Astrocyte (in vitro differentiated cells and primary cell): ENCODE results near the gene FGF9.

Experiments used
- EZH2 ChIP-seq: IDR thresholded peaks from 2 replicates; pipeline ENCODE4 v1.6.1; 2012; ENCODE audit warnings: mild to moderate bottlenecking, low read length, inconsistent platforms; ENCODE audit not compliant: insufficient read depth
- TF ChIP-seq, protein P1 (sequence below): IDR thresholded peaks from 2 replicates; pipeline ENCODE4 v1.5.1; 2011; ENCODE audit warnings: low read depth, mild to moderate bottlenecking, inconsistent platforms, low read length, moderate library complexity; ENCODE audit not compliant: insufficient read depth

DNA sequence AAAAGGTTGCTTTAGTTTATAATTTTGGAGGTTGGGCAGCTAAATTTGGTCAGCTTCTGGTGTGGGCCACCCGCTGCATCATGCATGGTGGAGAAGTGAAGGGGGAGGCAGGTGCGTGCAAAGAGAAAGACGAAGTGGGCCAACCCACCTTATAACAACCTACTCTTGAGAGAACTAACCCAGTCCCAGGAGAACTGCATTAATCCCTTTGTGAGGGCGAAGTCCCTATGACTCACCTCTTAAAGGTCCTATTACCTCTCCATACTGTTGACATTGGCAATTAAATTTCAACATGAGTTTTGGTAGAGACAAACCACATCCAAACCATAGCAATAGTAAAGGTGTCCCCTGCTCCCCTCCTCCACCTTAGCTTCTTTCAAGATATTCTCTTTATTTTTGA, 7.7 kb upstream of the FGF9 start:
- TF ChIP-seq, protein P1, sequence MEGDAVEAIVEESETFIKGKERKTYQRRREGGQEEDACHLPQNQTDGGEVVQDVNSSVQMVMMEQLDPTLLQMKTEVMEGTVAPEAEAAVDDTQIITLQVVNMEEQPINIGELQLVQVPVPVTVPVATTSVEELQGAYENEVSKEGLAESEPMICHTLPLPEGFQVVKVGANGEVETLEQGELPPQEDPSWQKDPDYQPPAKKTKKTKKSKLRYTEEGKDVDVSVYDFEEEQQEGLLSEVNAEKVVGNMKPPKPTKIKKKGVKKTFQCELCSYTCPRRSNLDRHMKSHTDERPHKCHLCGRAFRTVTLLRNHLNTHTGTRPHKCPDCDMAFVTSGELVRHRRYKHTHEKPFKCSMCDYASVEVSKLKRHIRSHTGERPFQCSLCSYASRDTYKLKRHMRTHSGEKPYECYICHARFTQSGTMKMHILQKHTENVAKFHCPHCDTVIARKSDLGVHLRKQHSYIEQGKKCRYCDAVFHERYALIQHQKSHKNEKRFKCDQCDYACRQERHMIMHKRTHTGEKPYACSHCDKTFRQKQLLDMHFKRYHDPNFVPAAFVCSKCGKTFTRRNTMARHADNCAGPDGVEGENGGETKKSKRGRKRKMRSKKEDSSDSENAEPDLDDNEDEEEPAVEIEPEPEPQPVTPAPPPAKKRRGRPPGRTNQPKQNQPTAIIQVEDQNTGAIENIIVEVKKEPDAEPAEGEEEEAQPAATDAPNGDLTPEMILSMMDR, result no peak
- TF ChIP-seq EZH2, result no peak
